Hepatocyte (in vitro differentiated cells): ENCODE results near the gene FOXE1. TPM values are rescaled to one million over a fixed set of nuclear protein-coding genes. Genes with fewer than 3 reads are reported as not detected.
A peak's percentile ranks its signal among the peaks of the same experiment; 100 is the strongest.

ENCODE experiments used
- DNase-seq: peaks from one replicate; pipeline ENCODE4 v3.0.0-alpha.2; 2016; ENCODE audit warnings: low spot score
- H2AFZ ChIP-seq: fragments of 200-600 bp; sonication (generic); 2 replicates; pipeline ENCODE4 v1.6.0; 2016; ENCODE audit warnings: antibody characterized with exemption, mild to moderate bottlenecking
- H3K27ac ChIP-seq: fragments of 200-600 bp; sonication (generic); 2 replicates; pipeline ENCODE4 v1.5.1; 2016; ENCODE audit warnings: mild to moderate bottlenecking
- H3K27me3 ChIP-seq: fragments of 200-600 bp; sonication (generic); 2 replicates; pipeline ENCODE4 v1.6.1; 2016
- H3K36me3 ChIP-seq: fragments of 200-600 bp; sonication (generic); replicated peaks from 2 replicates; pipeline ENCODE4 v1.5.1; 2016; ENCODE audit warnings: low read depth; ENCODE audit not compliant: insufficient read depth
- H3K4me1 ChIP-seq: fragments of 200-600 bp; sonication (generic); 2 replicates; pipeline ENCODE4 v1.5.1; 2016; ENCODE audit warnings: mild to moderate bottlenecking, moderate library complexity; ENCODE audit not compliant: insufficient read depth
- H3K4me2 ChIP-seq: fragments of 200-600 bp; sonication (generic); 2 replicates; pipeline ENCODE4 v1.6.0; 2016
- H3K4me3 ChIP-seq: fragments of 200-600 bp; sonication (generic); 2 replicates; pipeline ENCODE4 v1.5.1; 2016; ENCODE audit warnings: mild to moderate bottlenecking
- H3K79me2 ChIP-seq: fragments of 200-600 bp; sonication (generic); 2 replicates; pipeline ENCODE4 v1.6.0; 2017; ENCODE audit warnings: mild to moderate bottlenecking
- H3K9me2 ChIP-seq: fragments of 200-600 bp; sonication (generic); replicated peaks from 2 replicates; pipeline ENCODE4 v1.6.0; 2017; ENCODE audit warnings: mild to moderate bottlenecking; ENCODE audit not compliant: insufficient read depth
- H3K9me3 ChIP-seq: fragments of 200-600 bp; sonication (generic); 2 replicates; pipeline ENCODE4 v1.5.1; 2016; ENCODE audit warnings: low read depth, mild to moderate bottlenecking
- H4K20me1 ChIP-seq: fragments of 200-600 bp; sonication (generic); 2 replicates; pipeline ENCODE4 v1.6.0; 2016; ENCODE audit warnings: mild to moderate bottlenecking; ENCODE audit not compliant: insufficient read depth, poor library complexity, severe bottlenecking
- CTCF ChIP-seq: fragments of 200-600 bp; sonication (generic); IDR thresholded peaks from 2 replicates; pipeline ENCODE4 v1.5.1; 2016; ENCODE audit warnings: antibody characterized with exemption, mild to moderate bottlenecking; ENCODE audit not compliant: poor library complexity
- EZH2 ChIP-seq: fragments of 200-600 bp; sonication (generic); IDR thresholded peaks from 2 replicates; pipeline ENCODE4 v1.6.1; 2016; ENCODE audit warnings: antibody characterized with exemption, mild to moderate bottlenecking, borderline replicate concordance
- EZH2phosphoT487 ChIP-seq: fragments of 200-600 bp; sonication (generic); IDR thresholded peaks from one replicate; pipeline ENCODE4 v1.6.1; 2018; ENCODE audit warnings: antibody characterized with exemption, mild to moderate bottlenecking, low read depth, moderate library complexity; ENCODE audit not compliant: unreplicated experiment, severe bottlenecking
- WGBS: methylation state at CpG from one replicate; pipeline ENCODE4 v1.1.6; 2016; ENCODE audit warnings: low lambda C conversion rate; ENCODE audit errors: missing lambda C conversion rate; 5-methylcytosine and 5-hydroxymethylcytosine counted together
- polyA plus RNA-seq: library from polyadenylated mRNA; unstranded; fragments of >200 nt; fragmentation: Nextera tagmentation; extraction: Ambion mirVana; gene quantifications from 2 replicates; pipeline ENCODE4 v1.2.1, GENCODE V29; 2016
- total RNA-seq: library from RNA; depleted of rRNA; stranded (reverse); fragments of >200 nt; gene quantifications from 2 replicates; pipeline ENCODE4 v1.2.3, GENCODE V29; 2014

The FOXE1 gene
- total and polyA plus RNA-seq, 2 experiments from 2014 or later: 0.67 to 0.99 TPM

- H2AFZ ChIP-seq: no peak overlapping the region
- H3K4me2 ChIP-seq: peak overlapping the region; percentile 79
- H4K20me1 ChIP-seq: no peaks in the 10 kb centered on the region
- no peak for DNase-seq
- H3K9me2 ChIP-seq: no peaks in the 10 kb centered on the region
- H3K9me3 ChIP-seq: no peaks in the 10 kb centered on the region
- TF ChIP-seq EZH2: no peak
- TF ChIP-seq EZH2phosphoT487: no peak
- TF ChIP-seq CTCF: no peak
- H3K79me2 ChIP-seq: no peaks in the 10 kb centered on the region
- no peak overlapping the region for H3K4me3 ChIP-seq
- peaks cover 8% of the 10 kb centered on the region for H3K4me1 ChIP-seq
- H3K36me3 ChIP-seq: no peaks in the 10 kb centered on the region
- WGBS: 22% methylated on average over 18 of the region's 31 CpGs
- H3K27ac ChIP-seq: no peak overlapping the region
- peaks cover 87% of the 10 kb centered on the region for H3K27me3 ChIP-seq
Observed at GRCh38 chr9:97847474-97848214, 5.4 kb upstream of the FOXE1 start.

GRCh38 chr9:97848215-97848479 lies 4.9 kb upstream of the FOXE1 start:
- TF ChIP-seq EZH2phosphoT487 (peak; percentile 87), EZH2 (no peak), CTCF (peak; percentile 17)
- H3K9me2 ChIP-seq: no peaks in the 10 kb centered on the region
- H2AFZ ChIP-seq: peak overlapping the region; percentile 49
- H3K79me2 ChIP-seq: no peaks in the 10 kb centered on the region
- H3K27ac ChIP-seq: no peak overlapping the region
- no peaks in the 10 kb centered on the region for H3K36me3 ChIP-seq
- H3K9me3 ChIP-seq: no peaks in the 10 kb centered on the region
- H4K20me1 ChIP-seq: no peaks in the 10 kb centered on the region
- no peak overlapping the region for H3K4me3 ChIP-seq
- no peak for DNase-seq
- peak overlapping the region; percentile 79 for H3K4me2 ChIP-seq
- H3K4me1 ChIP-seq: peaks cover 10% of the 10 kb centered on the region
- peaks cover 87% of the 10 kb centered on the region for H3K27me3 ChIP-seq
- 7% methylated on average over 7 of the region's 7 CpGs for WGBS

- TF ChIP-seq EZH2 (peak; percentile 91), CTCF (no peak), EZH2phosphoT487 (peak; percentile 24)
- 7% methylated on average over 56 of the region's 61 CpGs for WGBS
- Histone ChIP-seq H3K27ac (no peak overlapping the region), H4K20me1 (no peaks in the 10 kb centered on the region), H3K4me2 (peak overlapping the region; percentile 79), H2AFZ (peak overlapping the region; percentile 49), H3K4me3 (no peak overlapping the region), H3K4me1 (peaks cover 15% of the 10 kb centered on the region), H3K27me3 (peaks cover 89% of the 10 kb centered on the region), H3K9me3 (no peaks in the 10 kb centered on the region), H3K36me3 (no peaks in the 10 kb centered on the region), H3K9me2 (no peaks in the 10 kb centered on the region), H3K79me2 (no peaks in the 10 kb centered on the region)
- DNase-seq: no peak
Observed at GRCh38 chr9:97848480-97849237, 4.4 kb upstream of the FOXE1 start.
